ENCODE data around the gene KLF13.

- TF ChIP-seq EZH2 (IDR thresholded peaks at IDR 0.05; ENCODE audit: low read length) (no peak), CTCF (optimal IDR thresholded peaks at IDR 0.05 in 1 of 3, IDR thresholded peaks at IDR 0.05 in 1 of 3, conservative IDR thresholded peaks at IDR 0.05 in 1 of 3; ENCODE audit: extremely low read depth in 1 of 3, insufficient read depth in 2 of 3, low read length in 3 of 3) (no peak)
Observed at GRCh38 chr15:31320022-31320421, 6.6 kb upstream of the KLF13 start.
